IPS-18c (cell line): Measurements from ENCODE around the gene BFSP2.

ENCODE experiments used
- H3K4me3 ChIP-seq: 2 replicates; pipeline ENCODE4 v1.7.0; 2013; ENCODE audit warnings: low read depth, mild to moderate bottlenecking, low read length, moderate library complexity; ENCODE audit not compliant: insufficient read depth
- H3K9me3 ChIP-seq: one replicate; pipeline ENCODE4 v1.6.1; 2013; ENCODE audit warnings: mild to moderate bottlenecking, low read length, moderate library complexity; ENCODE audit not compliant: control insufficient read depth, insufficient read depth

Gene BFSP2

GRCh38 chr3:133404920-133405319 lies 5.1 kb downstream of the BFSP2 start:
- Histone ChIP-seq H3K4me3 (no peak overlapping the region), H3K9me3 (no peaks in the 10 kb centered on the region)

- Histone ChIP-seq H3K4me3 (no peak overlapping the region), H3K9me3 (no peaks in the 10 kb centered on the region)
Observed at GRCh38 chr3:133408366-133408765, 8.5 kb downstream of the BFSP2 start.

GRCh38 chr3:133408961-133409360 lies 9.1 kb downstream of the BFSP2 start:
- no peak overlapping the region for H3K4me3 ChIP-seq

GRCh38 chr3:133410191-133410892 lies 10.5 kb downstream of the BFSP2 start:
- Histone ChIP-seq H3K4me3 (no peak overlapping the region), H3K9me3 (no peaks in the 10 kb centered on the region)

More at GRCh38 chr3:133408961-133409360, 9.1 kb downstream of the BFSP2 start:
- no peaks in the 10 kb centered on the region for H3K9me3 ChIP-seq

GRCh38 chr3:133412183-133413132 lies 12.6 kb downstream of the BFSP2 start:
- Histone ChIP-seq H3K9me3 (peaks cover 2% of the 10 kb centered on the region), H3K4me3 (no peak overlapping the region)

GRCh38 chr3:133413161-133414020 lies 13.5 kb downstream of the BFSP2 start:
- H3K4me3 ChIP-seq = no peak overlapping the region
- H3K9me3 ChIP-seq = peaks cover 2% of the 10 kb centered on the region

GRCh38 chr3:133414021-133414392 lies 14.2 kb downstream of the BFSP2 start:
- H3K4me3 ChIP-seq = no peak overlapping the region
- H3K9me3 ChIP-seq = peaks cover 2% of the 10 kb centered on the region

GRCh38 chr3:133418361-133418760 lies 18.5 kb downstream of the BFSP2 start:
- H3K4me3 ChIP-seq = no peak overlapping the region
- peaks cover 2% of the 10 kb centered on the region for H3K9me3 ChIP-seq

- Histone ChIP-seq H3K9me3 (peaks cover 2% of the 10 kb centered on the region), H3K4me3 (no peak overlapping the region)
Observed at GRCh38 chr3:133419151-133419909, 19.5 kb downstream of the BFSP2 start.

- no peaks in the 10 kb centered on the region for H3K9me3 ChIP-seq
- H3K4me3 ChIP-seq = no peak overlapping the region
Observed at GRCh38 chr3:133424937-133425869, 25.3 kb downstream of the BFSP2 start.

- H3K4me3 ChIP-seq = no peak overlapping the region
- no peaks in the 10 kb centered on the region for H3K9me3 ChIP-seq
Observed at GRCh38 chr3:133425898-133426297, 26.0 kb downstream of the BFSP2 start.

- Histone ChIP-seq H3K9me3 (no peaks in the 10 kb centered on the region), H3K4me3 (no peak overlapping the region)
Observed at GRCh38 chr3:133426721-133427120, 26.9 kb downstream of the BFSP2 start.

- Histone ChIP-seq H3K4me3 (no peak overlapping the region), H3K9me3 (no peaks in the 10 kb centered on the region)
Observed at GRCh38 chr3:133428552-133428951, 28.7 kb downstream of the BFSP2 start.

- H3K9me3 ChIP-seq = no peaks in the 10 kb centered on the region
- no peak overlapping the region for H3K4me3 ChIP-seq
Observed at GRCh38 chr3:133429063-133429462, 29.2 kb downstream of the BFSP2 start.

GRCh38 chr3:133439563-133439962 lies 39.7 kb downstream of the BFSP2 start:
- Histone ChIP-seq H3K9me3 (no peaks in the 10 kb centered on the region), H3K4me3 (no peak overlapping the region)

GRCh38 chr3:133440652-133441051 lies 40.8 kb downstream of the BFSP2 start:
- H3K9me3 ChIP-seq = no peaks in the 10 kb centered on the region
- H3K4me3 ChIP-seq = no peak overlapping the region
